Vagina (tissue), 2 donors: Measurements from ENCODE around the gene SYNDIG1. TPM values are rescaled to one million over a fixed set of nuclear protein-coding genes. Genes with fewer than 3 reads are reported as not detected.

ENCODE experiments used
- DNase-seq, 2 donors: peaks; one replicate each; pipeline ENCODE4 v3.0.0-alpha.2; 2017; ENCODE audit errors: extremely low spot score in 2 of 2
- H3K27ac ChIP-seq: fragments of 200-600 bp; sonication (generic); one replicate; pipeline ENCODE4 v1.5.1; 2019
- H3K27me3 ChIP-seq: fragments of 200-600 bp; sonication (generic); one replicate; pipeline ENCODE4 v1.5.1; 2019
- H3K36me3 ChIP-seq, 2 donors: fragments of 200-600 bp; sonication (generic); one replicate each; pipeline ENCODE4 v1.5.1; 2017 to 2019
- H3K4me1 ChIP-seq: fragments of 200-600 bp; sonication (generic); one replicate; pipeline ENCODE4 v1.5.1; 2019
- H3K4me3 ChIP-seq, 2 donors: fragments of 200-600 bp; sonication (generic); 1 replicate in 1 of 2; 2 replicates in 1 of 2; pipeline ENCODE4 v1.5.1; 2016 to 2019
- H3K9me3 ChIP-seq: fragments of 200-600 bp; sonication (generic); one replicate; pipeline ENCODE4 v1.5.1; 2019
- CTCF ChIP-seq, 3 experiments: fragments of 450-650 bp in 2 of 3; fragments of 200-600 bp in 1 of 3; sonication (generic) in 1 of 3; IDR thresholded peaks; one replicate each; pipeline ENCODE4 v1.5.1; 2017 to 2019; ENCODE audit warnings: antibody characterized with exemption in 3 of 3, mild to moderate bottlenecking in 2 of 3, moderate library complexity in 2 of 3
- POLR2A ChIP-seq, 2 donors: fragments of 450-650 bp; IDR thresholded peaks; one replicate each; pipeline ENCODE4 v1.6.1; 2017; ENCODE audit warnings: antibody characterized with exemption in 2 of 2, mild to moderate bottlenecking in 2 of 2, moderate library complexity in 2 of 2
- POLR2AphosphoS5 ChIP-seq, 2 donors: sonication (generic); formaldehyde crosslinking; IDR thresholded peaks; one replicate each; pipeline ENCODE4 v1.9.0; 2017; ENCODE audit warnings: antibody characterized with exemption in 2 of 2, mild to moderate bottlenecking in 2 of 2, low read depth in 1 of 2; ENCODE audit not compliant: insufficient read depth in 1 of 2
- intact Hi-C: fragments of 100-400 bp; cut with DNase I; formaldehyde crosslinking; loops from one replicate; pipeline ENCODE4 v1.15.1; 2023
- total RNA-seq: library from RNA; depleted of rRNA; stranded (reverse); fragments of >200 nt; gene quantifications from one replicate; pipeline ENCODE4 v1.2.3, GENCODE V29; 2016

The SYNDIG1 gene
- total RNA-seq, 1 donor from 2014 or later, result 3.2 TPM

GRCh38 chr20:24448170-24448569, 21.3 kb upstream of the SYNDIG1 start:
- no peak for DNase-seq
- no peak for TF ChIP-seq POLR2A (IDR thresholded peaks at IDR 0.05)
- no peak for TF ChIP-seq POLR2AphosphoS5 (IDR thresholded peaks at IDR 0.05; ENCODE audit: insufficient read depth in 1 of 2, low read depth in 1 of 2)
- no peak for TF ChIP-seq CTCF (IDR thresholded peaks at IDR 0.05)

GRCh38 chr20:24449026-24449720, 20.3 kb upstream of the SYNDIG1 start:
- intact Hi-C loops, result no loop called here
- no peaks in the 10 kb centered on the region for H3K9me3 ChIP-seq
- TF ChIP-seq POLR2A (IDR thresholded peaks at IDR 0.05) (no peak), CTCF (IDR thresholded peaks at IDR 0.05) (no peak), POLR2AphosphoS5 (IDR thresholded peaks at IDR 0.05; ENCODE audit: insufficient read depth in 1 of 2, low read depth in 1 of 2) (no peak)
- no peaks in the 10 kb centered on the region for H3K4me1 ChIP-seq
- H3K4me3 ChIP-seq, result no peak overlapping the region
- no peaks in the 10 kb centered on the region for H3K27me3 ChIP-seq
- no peak overlapping the region for H3K27ac ChIP-seq
- no peaks in the 10 kb centered on the region for H3K36me3 ChIP-seq
- DNase-seq, result no peak

More at GRCh38 chr20:24448170-24448569, 21.3 kb upstream of the SYNDIG1 start:
- Histone ChIP-seq H3K27ac (no peak overlapping the region), H3K36me3 (no peaks in the 10 kb centered on the region), H3K27me3 (no peaks in the 10 kb centered on the region), H3K9me3 (no peaks in the 10 kb centered on the region), H3K4me3 (no peak overlapping the region), H3K4me1 (no peaks in the 10 kb centered on the region)
- intact Hi-C loops, result no loop called here

- no peak overlapping the region for H3K27ac ChIP-seq
- no peaks in the 10 kb centered on the region for H3K9me3 ChIP-seq
- TF ChIP-seq CTCF (IDR thresholded peaks at IDR 0.05) (no peak), POLR2A (IDR thresholded peaks at IDR 0.05) (no peak), POLR2AphosphoS5 (IDR thresholded peaks at IDR 0.05; ENCODE audit: insufficient read depth in 1 of 2, low read depth in 1 of 2) (no peak)
- H3K4me1 ChIP-seq, result no peaks in the 10 kb centered on the region
- H3K27me3 ChIP-seq, result no peaks in the 10 kb centered on the region
- intact Hi-C loops, result no loop called here
- H3K4me3 ChIP-seq, result no peak overlapping the region
- no peak for DNase-seq
- H3K36me3 ChIP-seq, result no peaks in the 10 kb centered on the region
These were observed 19.3 kb upstream of the SYNDIG1 start for GRCh38 chr20:24450177-24450576.

- TF ChIP-seq CTCF (IDR thresholded peaks at IDR 0.05) (no peak), POLR2AphosphoS5 (IDR thresholded peaks at IDR 0.05; ENCODE audit: insufficient read depth in 1 of 2, low read depth in 1 of 2) (no peak), POLR2A (IDR thresholded peaks at IDR 0.05) (no peak)
- no peaks in the 10 kb centered on the region for H3K36me3 ChIP-seq
- intact Hi-C loops, result no loop called here
- DNase-seq, result no peak
- H3K27me3 ChIP-seq, result no peaks in the 10 kb centered on the region
- no peak overlapping the region for H3K4me3 ChIP-seq
- no peaks in the 10 kb centered on the region for H3K4me1 ChIP-seq
- H3K27ac ChIP-seq, result no peak overlapping the region
- H3K9me3 ChIP-seq, result no peaks in the 10 kb centered on the region
These were observed 18.6 kb upstream of the SYNDIG1 start for GRCh38 chr20:24450624-24451376.

GRCh38 chr20:24451428-24451827, 18.0 kb upstream of the SYNDIG1 start:
- DNase-seq, result no peak
- H3K36me3 ChIP-seq, result no peaks in the 10 kb centered on the region
- intact Hi-C loops, result no loop called here
- H3K4me3 ChIP-seq, result no peak overlapping the region
- no peaks in the 10 kb centered on the region for H3K4me1 ChIP-seq
- no peaks in the 10 kb centered on the region for H3K9me3 ChIP-seq
- no peak overlapping the region for H3K27ac ChIP-seq
- TF ChIP-seq CTCF (IDR thresholded peaks at IDR 0.05) (no peak), POLR2A (IDR thresholded peaks at IDR 0.05) (no peak), POLR2AphosphoS5 (IDR thresholded peaks at IDR 0.05; ENCODE audit: insufficient read depth in 1 of 2, low read depth in 1 of 2) (no peak)
- H3K27me3 ChIP-seq, result no peaks in the 10 kb centered on the region
